GM21717 (cell line): ENCODE data around the gene PRR27.

Experiments
- ATAC-seq: cut with Tn5 transposase; IDR thresholded peaks from one replicate; pipeline ENCODE4 v1.9.1; 2021; ENCODE audit warnings: mild to moderate bottlenecking, moderate library complexity; ENCODE audit not compliant: unreplicated experiment

PRR27 gene

DNA sequence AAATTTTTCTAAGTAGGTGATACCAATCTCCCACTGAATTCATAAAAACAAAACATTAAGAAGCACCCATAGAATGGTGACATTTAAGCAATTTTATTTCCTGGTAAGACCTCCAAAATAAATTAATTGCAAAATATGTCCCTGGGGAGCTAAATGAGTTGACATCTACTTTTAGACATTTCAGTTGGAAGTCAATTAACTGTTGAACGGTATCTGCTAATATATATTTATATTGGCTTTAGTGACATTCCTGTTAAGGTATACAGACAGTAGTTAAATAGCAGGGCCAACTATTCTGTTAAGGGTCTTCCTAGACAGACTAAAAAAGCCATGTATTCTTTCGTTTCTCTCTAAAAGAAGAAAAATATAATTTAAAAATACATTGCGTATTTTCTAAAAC, at the start of gene PRR27:
Gene PRR27 (plus strand): TSS at position 301 of the 400 bp plus-strand sequence. CDS start 139 bp downstream, outside the sequence.
- no peak for ATAC-seq

GRCh38 chr4:70110917-70111316, 43.1 kb upstream of the PRR27 start:
- no peak for ATAC-seq

- ATAC-seq, result no peak
Measured at GRCh38 chr4:70113656-70114055, 40.4 kb upstream of the PRR27 start.

GRCh38 chr4:70114096-70114495, 39.9 kb upstream of the PRR27 start:
- ATAC-seq, result no peak

DNA sequence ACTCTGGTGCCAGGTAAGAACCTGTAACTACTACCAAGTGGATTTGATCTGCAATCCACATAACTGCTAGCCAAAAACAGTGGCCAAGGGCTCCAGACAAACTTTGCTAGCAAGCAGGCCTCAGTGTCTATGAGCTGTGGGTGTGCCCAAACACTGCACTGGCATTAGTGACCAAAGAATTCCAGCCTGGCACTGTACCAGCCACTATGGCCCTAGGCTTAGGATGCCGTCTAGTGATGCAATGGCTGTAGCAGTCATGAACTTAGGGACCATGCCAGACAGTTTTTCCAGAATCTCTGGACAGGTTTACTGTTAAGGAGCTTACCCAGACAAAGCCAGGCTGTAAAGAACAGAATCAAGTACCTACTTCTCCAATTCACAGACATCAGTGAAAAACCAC, 33.7 kb upstream of the PRR27 start:
- ATAC-seq, result no peak

- no peak for ATAC-seq
Measured at GRCh38 chr4:70133473-70133872, 20.6 kb upstream of the PRR27 start.

GRCh38 chr4:70138751-70139150, 15.3 kb upstream of the PRR27 start:
- no peak for ATAC-seq

- ATAC-seq, result no peak
Measured at GRCh38 chr4:70151271-70151670, 2.8 kb upstream of the PRR27 start.

DNA sequence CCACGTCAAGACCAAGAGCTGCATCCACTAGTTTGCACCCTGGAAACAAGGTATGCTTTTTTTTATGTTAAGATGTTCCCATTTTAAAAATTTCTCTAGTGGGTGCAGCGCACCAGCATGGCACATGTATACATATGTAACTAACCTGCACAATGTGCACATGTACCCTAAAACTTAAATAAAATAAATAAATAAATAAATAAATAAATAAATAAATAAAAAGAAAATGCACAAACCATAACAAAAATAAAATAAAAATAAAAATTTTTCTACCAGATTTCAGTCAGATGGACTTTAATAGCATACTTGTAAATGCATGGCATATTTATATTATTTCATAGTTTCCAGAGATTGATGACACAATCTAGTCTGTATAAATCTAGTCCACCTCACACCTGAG, 1.9 kb upstream of the PRR27 start:
- ATAC-seq, result no peak

GRCh38 chr4:70158576-70158975, 4.5 kb downstream of the PRR27 start:
- ATAC-seq, result no peak

DNA sequence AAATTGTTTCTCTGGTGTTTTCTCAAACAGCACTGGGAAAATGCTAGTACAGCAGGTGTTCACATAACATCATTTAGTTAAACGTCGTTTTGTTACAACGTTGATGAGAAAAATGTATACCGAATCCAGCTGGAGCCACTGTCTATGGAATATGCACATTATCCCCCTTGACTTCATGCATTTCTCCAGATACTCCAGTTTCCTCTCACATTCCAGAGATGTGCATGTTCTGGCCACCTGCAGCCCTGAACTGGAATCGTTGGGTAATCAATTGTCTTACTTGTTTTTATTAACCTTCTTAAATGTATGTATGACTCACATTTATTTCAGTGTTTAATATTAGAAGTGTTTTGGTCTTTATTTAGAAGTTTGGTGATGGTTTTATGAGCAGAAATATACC, 23.1 kb downstream of the PRR27 start:
- ATAC-seq, result no peak

DNA sequence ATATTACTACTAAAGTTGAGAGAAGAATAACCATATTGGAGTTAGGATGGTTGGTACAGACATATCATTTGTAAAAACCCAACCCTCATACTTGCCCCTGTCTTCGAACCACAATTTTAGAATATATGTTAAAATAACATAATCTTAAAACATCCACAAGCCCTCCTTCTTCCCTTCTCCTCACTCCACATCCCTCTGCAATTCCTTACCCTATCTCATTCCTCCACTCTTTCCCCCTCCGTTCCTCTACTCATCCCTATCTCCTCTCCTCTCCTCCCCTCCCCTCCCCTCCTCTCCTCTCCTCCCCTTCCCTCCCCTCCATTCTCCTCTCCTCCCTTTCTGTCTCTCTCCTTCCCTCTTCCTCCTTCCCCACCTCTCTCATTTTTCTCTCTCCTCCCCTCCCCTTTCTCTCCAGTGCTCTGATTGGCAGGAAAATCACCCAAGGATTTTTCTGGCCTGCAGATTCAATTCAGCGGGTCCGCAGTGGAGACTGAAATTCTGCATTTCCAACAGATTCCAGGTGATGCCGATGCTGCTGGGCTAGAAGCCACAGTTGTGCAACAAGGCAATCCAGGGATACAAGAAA, 24.1 kb downstream of the PRR27 start:
- ATAC-seq, result no peak

DNA sequence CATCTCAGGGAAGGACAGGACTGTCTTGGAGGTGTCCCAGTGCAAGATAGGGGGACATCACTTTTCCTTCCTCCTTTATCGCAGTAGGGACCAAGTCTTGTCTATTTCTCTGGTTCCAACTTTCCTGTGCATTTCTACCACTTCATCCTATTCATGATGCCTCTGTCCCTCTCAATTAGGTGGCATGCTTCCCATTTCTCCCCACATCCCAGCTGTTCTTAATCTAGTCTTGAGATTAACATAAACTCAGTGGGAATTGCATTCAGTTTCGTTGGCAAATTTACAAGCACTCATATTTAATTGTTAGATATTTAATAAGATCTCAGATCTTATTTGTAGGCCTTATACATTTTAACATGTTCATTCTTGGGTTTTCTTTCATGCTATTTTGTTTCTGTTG, 25.8 kb downstream of the PRR27 start:
- no peak for ATAC-seq

DNA sequence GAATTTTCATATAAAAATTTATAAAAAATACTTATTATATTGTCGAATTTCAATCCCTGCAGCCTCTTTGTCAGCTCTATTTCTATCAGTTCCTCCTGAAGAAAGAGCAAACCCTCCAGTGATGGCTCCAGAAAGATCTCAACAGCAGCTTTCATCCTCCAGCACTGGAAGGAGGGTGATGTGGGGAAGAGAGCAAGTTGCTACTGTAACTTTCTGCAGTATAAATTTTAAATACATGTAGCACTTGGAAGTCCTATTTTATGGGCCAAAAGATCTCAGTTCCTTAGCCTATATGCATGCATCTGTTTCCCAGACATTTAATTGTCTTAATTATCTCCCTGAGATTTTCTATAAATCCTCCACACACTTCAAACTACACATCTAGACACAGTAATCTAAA, 27.8 kb downstream of the PRR27 start:
- no peak for ATAC-seq

GRCh38 chr4:70182517-70183167, 28.6 kb downstream of the PRR27 start:
- no peak for ATAC-seq

GRCh38 chr4:70183168-70183939, 29.3 kb downstream of the PRR27 start:
- peak; percentile 80 for ATAC-seq

- ATAC-seq, result no peak
Measured at GRCh38 chr4:70183940-70184246, 29.9 kb downstream of the PRR27 start.

GRCh38 chr4:70187216-70187615, 33.2 kb downstream of the PRR27 start:
- no peak for ATAC-seq

DNA sequence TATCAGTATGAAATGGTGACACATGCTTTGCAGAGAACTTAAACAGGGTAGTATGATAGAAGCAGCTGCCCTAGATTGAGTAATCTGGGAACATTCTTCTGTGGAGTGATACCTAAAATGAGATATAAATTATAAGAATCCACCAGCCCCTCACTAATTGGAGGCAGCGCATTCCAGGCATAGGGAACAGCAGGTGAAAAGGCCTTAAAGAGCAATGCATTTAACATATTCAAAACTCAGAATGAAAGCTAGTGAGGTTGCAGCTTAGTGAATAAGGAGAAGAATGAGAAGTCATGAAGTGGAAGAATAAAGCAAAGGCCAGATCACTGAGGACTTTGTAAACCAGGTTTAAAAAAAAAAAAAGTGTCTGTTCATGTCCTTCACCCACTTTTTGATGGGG, 36.5 kb downstream of the PRR27 start:
- no peak for ATAC-seq

DNA sequence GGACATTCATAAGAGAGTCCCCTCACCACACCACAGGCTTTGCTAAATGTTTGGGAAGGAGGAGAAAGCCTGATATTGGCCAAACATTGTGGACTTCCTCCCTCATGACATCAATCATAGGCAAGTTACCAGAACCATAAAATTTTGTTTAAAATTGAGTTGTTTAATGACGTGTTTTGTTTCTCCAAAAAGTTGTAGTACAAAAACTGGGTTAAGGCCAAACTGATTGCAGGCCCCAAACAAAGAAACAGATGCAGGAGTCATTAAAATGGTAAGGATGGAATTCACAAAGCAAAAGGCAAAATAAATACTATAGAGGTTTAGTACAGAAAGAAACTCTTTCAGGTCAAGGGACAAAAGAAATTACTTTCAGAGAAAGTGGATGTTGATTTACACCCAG, 37.6 kb downstream of the PRR27 start:
- ATAC-seq, result no peak

DNA sequence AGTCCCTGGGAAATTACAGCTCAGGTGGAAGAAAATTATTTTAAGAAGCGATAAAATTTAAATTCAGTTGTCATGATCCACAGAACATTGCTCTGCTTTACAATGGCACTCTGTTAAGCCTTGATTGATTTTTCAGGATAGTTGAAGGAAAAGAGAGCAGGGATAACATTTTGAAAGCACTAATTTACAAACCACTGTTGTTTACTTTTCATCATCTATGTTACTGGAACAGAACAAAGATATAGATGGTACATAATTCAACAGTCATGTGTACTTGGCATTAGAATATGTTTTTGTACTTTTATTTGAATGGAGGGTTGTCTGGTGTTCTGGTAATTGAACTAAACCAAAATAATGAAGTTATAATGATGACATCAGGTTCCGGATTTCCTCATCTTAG, 38.9 kb downstream of the PRR27 start:
- ATAC-seq, result no peak

DNA sequence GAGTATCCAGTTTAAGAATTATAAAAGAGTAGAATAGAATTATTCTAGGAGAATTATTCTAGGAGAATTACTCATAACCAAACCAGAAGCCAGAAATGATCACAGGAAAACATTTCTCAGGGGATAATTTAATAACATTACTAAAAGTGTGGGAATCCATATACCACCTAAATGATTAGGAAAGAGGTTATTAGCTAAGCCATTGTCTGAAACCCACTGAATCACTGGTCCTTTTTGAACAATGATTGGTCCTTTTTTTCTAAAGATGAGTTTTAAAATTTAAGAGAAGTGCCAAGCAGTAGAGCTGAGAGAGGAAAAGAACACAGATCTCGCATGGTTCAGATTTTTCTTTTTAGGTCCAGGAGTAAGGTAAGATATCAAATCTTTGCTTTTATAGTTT, 41.4 kb downstream of the PRR27 start, which contains the start of gene ODAM:
Gene ODAM (plus strand): TSS at position 301 of the 400 bp plus-strand sequence. CDS start 819 bp downstream, outside the sequence.
- no peak for ATAC-seq
